GOT3 (cell line): ENCODE measurements around the gene GLIPR1L2.

Experiments used
- DNase-seq: peaks from one replicate; lab custom pipeline; 2025; ENCODE audit warnings: mixed read lengths; lab: John Stamatoyannopoulos, UW

The GLIPR1L2 gene

GRCh38 chr12:75477137-75477536 is 86.2 kb downstream of the GLIPR1L2 start:
- DNase-seq: no peak

- DNase-seq: no peak
Observed at GRCh38 chr12:75478116-75478794, 87.4 kb downstream of the GLIPR1L2 start.

DNA sequence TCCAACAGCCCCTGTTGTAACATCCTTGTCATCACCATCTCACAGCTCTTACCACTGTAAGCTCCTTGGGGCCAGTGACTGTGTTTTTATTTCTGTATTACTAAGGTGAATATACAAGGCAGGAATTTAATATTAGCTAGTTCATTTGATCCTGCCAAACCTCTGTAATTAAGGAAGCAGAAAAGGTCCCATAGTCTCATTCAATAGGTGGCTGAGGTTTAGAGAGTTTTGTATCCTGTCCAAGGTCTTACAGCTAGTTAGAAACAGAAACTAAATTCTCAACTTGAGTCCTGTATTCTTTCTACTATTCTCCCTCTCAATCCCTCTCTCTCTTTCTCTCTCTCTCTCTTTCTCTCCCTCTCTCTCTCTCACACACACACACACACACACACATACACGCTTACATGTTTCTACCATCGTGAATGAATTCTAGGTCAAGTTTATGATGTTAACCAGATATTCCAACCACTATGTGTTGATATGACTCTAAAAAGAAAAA is 89.1 kb downstream of the GLIPR1L2 start:
- DNase-seq: no peak

GRCh38 chr12:75480469-75480949 is 89.6 kb downstream of the GLIPR1L2 start, which contains the start of gene GLIPR1:
TSS of gene GLIPR1 (plus strand) at chr12:75480755. CDS start at chr12:75480881, 126 bp downstream.
- DNase-seq: peak; percentile 32

DNA sequence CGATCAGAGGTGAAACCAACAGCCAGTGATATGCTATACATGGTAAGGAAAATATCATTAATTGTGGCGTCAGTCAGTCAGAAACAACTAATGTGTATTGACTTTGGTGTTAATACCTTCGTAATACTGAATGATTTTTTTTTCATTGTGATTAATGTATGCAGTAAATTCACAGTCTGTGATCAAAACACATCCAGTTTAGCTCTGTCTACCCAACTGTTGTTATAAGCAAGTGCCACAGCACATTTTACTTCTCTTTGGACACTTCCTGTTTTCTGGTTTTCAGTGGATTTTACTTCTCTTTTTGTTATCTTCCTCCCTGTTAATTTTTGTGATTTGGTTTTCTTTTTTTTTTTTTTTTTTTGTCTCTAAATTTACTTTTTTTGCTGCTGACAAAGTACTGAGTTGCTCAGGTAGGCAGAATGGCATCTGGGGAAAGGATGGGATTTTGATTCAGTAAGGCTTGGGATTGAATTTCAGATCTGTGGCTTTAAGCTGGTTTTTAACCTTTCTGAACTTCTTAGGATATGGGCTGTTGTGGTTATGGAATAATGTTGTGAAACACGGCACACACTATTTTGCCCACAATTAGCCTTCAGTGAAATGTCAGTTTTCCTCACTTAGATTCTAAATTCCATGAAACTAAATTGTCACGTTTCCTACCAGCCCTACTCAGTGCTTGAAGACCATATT is 90.3 kb downstream of the GLIPR1L2 start:
- no peak for DNase-seq

- DNase-seq: no peak
Observed at GRCh38 chr12:75481774-75482173, 90.9 kb downstream of the GLIPR1L2 start.
